ENCODE data around the gene PSMD10. TPM values are rescaled to one million over a fixed set of nuclear protein-coding genes. Genes with fewer than 3 reads are reported as not detected.

PSMD10 gene
- total and polyA plus RNA-seq, 5 donors = 20.1 to 27.7 (median 24.7) TPM

DNA sequence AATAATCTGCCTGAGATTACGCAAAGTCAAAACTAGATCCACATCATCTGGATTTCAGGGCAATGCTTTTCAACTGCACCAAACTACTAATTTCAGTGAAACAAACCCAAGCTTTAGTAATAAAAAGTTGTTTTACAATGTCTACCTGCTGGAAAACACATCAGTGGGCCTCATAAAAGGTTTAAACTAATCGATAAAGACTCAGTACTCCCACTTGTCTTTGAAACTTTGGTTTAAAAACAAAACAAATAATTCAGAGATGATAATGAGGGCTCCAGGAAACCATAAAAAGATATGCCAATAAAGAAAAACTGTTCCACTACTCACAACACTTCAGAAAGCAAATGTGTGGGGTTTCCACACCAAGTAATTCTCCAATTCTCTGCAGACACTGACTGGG is 10.2 kb downstream of the PSMD10 start:
- H3K27ac ChIP-seq (ENCODE audit: low read length) = no peak overlapping the region
- H3K4me3 ChIP-seq (ENCODE audit: low read length) = no peak overlapping the region
- H3K27me3 ChIP-seq (ENCODE audit: control insufficient read depth, insufficient read depth) = no peaks in the 10 kb centered on the region
- WGBS = 93% methylated on average over 2 of the region's 2 CpGs
- no peaks in the 10 kb centered on the region for H3K9me3 ChIP-seq (ENCODE audit: control insufficient read depth, low read length)
- ATAC-seq = no peak
- no peaks in the 10 kb centered on the region for H3K4me1 ChIP-seq (ENCODE audit: control insufficient read depth, insufficient read depth, low read length)
- DNase-seq = no peak
- intact Hi-C loops (cut with DNase I) = no loop called here

DNA sequence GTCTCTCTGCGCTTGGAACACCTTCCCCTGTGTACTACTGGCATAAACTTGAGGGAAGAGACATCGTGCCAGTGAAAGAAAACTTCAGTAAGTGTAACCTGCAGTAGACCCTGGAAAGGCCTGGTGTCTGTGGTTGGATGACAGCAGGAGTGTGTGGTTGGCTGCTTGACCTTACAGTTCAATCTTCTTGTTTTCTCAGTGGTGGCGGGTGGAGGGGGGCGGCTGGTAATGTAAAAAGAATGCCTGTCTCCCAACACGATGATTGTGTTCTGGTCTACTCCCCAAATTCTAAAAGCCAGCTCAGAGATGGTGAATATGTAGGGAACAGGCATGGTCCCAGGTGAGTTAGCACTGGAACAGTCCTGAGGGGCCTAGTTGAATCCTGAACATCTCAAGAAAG is 18.6 kb downstream of the PSMD10 start:
- Histone ChIP-seq H3K9me3 (ENCODE audit: control insufficient read depth, low read length) (no peaks in the 10 kb centered on the region), H3K4me3 (ENCODE audit: low read length) (no peak overlapping the region), H3K27me3 (ENCODE audit: control insufficient read depth, insufficient read depth) (no peaks in the 10 kb centered on the region), H3K4me1 (ENCODE audit: control insufficient read depth, insufficient read depth, low read length) (no peaks in the 10 kb centered on the region), H3K27ac (ENCODE audit: low read length) (no peak overlapping the region)
- WGBS = 79% methylated on average over 5 of the region's 5 CpGs
- intact Hi-C loops (cut with DNase I) = no loop called here
- ATAC-seq = no peak
- no peak for DNase-seq

DNA sequence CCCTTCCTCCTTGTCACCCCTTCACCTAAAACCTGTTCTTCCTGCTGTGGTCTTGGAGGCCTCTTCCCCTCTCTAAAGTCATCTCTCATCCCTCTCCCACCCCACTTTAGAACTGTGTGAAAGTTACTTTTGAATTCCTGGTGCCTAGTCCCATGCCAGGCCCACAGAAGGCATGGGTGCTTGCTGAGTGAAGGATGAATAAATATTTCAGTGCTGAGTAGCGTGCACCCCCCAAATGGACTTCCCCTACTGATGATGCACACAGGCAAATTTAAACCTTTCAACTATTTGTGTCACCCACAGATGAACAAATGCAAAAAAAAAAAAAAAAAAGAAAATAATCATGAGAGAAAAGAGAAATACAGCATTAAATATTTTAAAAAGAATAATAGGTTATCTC is 19.8 kb downstream of the PSMD10 start:
- no peak overlapping the region for H3K4me3 ChIP-seq (ENCODE audit: low read length)
- WGBS = 100% methylated on average over 1 of the region's 1 CpG
- H3K4me1 ChIP-seq (ENCODE audit: control insufficient read depth, insufficient read depth, low read length) = no peaks in the 10 kb centered on the region
- no peaks in the 10 kb centered on the region for H3K27me3 ChIP-seq (ENCODE audit: control insufficient read depth, insufficient read depth)
- no peaks in the 10 kb centered on the region for H3K9me3 ChIP-seq (ENCODE audit: control insufficient read depth, low read length)
- H3K27ac ChIP-seq (ENCODE audit: low read length) = no peak overlapping the region
- DNase-seq (no peak), ATAC-seq (no peak)
- intact Hi-C loops (cut with DNase I) = no loop called here

DNA sequence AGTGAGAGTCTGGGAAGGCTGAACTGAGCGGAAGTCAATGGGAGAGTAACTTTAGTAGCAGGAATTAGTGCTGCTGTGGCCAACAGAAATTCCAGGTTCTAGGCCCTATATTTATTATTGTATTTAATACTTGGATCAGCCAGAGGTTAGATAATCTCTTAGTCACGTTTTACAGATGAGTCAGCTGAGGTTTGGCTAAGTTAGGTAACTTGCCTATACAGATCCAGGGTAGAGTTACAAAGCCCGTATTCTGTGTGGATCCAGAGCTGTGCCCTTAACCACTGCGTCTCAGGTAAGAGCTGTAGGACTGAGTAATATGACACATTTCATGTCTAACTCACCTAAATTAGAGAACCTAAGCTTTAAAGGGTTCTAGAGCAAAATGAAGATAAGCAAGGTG is 20.5 kb downstream of the PSMD10 start:
- Histone ChIP-seq H3K4me3 (ENCODE audit: low read length) (no peak overlapping the region), H3K4me1 (ENCODE audit: control insufficient read depth, insufficient read depth, low read length) (no peaks in the 10 kb centered on the region), H3K27ac (ENCODE audit: low read length) (no peak overlapping the region), H3K9me3 (ENCODE audit: control insufficient read depth, low read length) (no peaks in the 10 kb centered on the region), H3K27me3 (ENCODE audit: control insufficient read depth, insufficient read depth) (no peaks in the 10 kb centered on the region)
- 57% methylated on average over 4 of the region's 4 CpGs for WGBS
- DNase-seq (no peak), ATAC-seq (no peak)
- intact Hi-C loops (cut with DNase I) = no loop called here

DNA sequence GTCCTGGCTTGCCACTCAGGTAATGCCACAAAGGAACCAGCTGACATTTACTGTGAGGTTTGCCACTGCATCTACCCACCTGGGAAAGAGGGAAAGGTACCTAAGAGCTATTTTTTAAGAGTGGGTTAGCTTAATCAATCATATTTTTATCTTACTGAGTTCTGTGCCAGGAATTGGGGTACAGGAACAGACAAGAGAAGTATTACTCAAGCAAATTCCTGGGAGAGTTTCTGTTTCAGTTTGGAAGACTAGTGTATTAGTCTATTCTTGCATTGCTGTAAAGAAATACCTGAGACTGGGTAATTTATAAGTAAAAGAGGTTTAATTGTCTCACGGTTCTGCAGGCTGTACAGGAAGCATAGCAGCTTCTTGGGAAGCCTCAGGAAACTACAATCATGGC is 23.2 kb downstream of the PSMD10 start:
- DNase-seq = no peak
- H3K27me3 ChIP-seq (ENCODE audit: control insufficient read depth, insufficient read depth) = no peaks in the 10 kb centered on the region
- intact Hi-C loops (cut with DNase I) = loop anchor here in 1 of 4 donors (10.0 kb wide), 1 partner anchor 53 kb away; no protein-coding TSS in a partner anchor

DNA sequence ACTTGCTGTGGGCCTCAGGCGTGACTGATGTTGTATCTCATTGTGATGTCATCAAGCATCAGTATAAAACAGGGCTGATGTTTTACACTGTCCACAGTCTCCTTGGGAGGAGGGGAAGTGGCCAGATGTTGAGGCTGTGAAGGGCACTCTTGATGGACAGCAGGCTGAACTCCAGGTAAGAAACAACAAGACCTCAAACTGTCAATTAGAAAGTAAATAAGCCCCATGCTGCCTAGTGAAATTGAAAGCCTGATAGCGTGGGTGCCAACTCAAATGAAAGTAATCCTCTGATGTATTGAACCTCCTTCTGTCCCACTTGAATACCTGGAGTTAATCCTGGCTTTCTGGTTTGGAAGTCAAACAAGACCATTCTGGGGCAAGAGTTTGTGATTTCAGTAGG is 26.7 kb downstream of the PSMD10 start:
- ATAC-seq (no peak), DNase-seq (no peak)
- Histone ChIP-seq H3K4me1 (ENCODE audit: control insufficient read depth, insufficient read depth, low read length) (no peaks in the 10 kb centered on the region), H3K27ac (ENCODE audit: low read length) (no peak overlapping the region), H3K9me3 (ENCODE audit: control insufficient read depth, low read length) (no peaks in the 10 kb centered on the region), H3K4me3 (ENCODE audit: low read length) (no peak overlapping the region), H3K27me3 (ENCODE audit: control insufficient read depth, insufficient read depth) (no peaks in the 10 kb centered on the region)
- intact Hi-C loops (cut with DNase I) = loop anchor here in 1 of 4 donors (10.0 kb wide), 1 partner anchor 50 kb away; no protein-coding TSS in a partner anchor
- 99% methylated on average over 2 of the region's 2 CpGs for WGBS

More for the DNA sequence above, 23.2 kb downstream of the PSMD10 start:
- WGBS = 74% methylated on average over 1 of the region's 1 CpG
- ATAC-seq = no peak
- no peaks in the 10 kb centered on the region for H3K4me1 ChIP-seq (ENCODE audit: control insufficient read depth, insufficient read depth, low read length)
- H3K27ac ChIP-seq (ENCODE audit: low read length) = no peak overlapping the region
- H3K4me3 ChIP-seq (ENCODE audit: low read length) = no peak overlapping the region
- H3K9me3 ChIP-seq (ENCODE audit: control insufficient read depth, low read length) = no peaks in the 10 kb centered on the region

DNA sequence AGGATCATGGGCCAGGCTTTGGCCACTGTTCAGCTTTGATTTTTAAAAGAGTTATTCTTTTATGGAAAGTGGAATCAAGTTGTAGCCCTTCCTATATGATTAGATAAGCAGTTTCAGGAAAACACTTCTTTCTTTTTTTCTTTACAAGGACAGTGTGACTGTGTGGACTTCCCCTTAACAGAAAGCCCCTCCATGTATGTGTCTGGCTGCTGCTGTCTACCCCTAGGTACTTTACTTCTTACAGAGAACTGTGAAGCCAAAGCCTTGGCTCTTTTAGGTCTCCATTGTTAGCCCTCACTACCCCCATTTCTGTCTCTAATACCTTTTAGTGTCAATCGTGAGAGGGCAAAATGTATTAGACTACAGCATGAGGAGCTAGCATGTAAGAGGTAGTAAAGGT is 27.3 kb downstream of the PSMD10 start:
- 71% methylated on average over 1 of the region's 1 CpG for WGBS
- ATAC-seq (no peak), DNase-seq (no peak)
- no peak overlapping the region for H3K27ac ChIP-seq (ENCODE audit: low read length)
- no peaks in the 10 kb centered on the region for H3K9me3 ChIP-seq (ENCODE audit: control insufficient read depth, low read length)
- H3K4me3 ChIP-seq (ENCODE audit: low read length) = no peak overlapping the region
- H3K27me3 ChIP-seq (ENCODE audit: control insufficient read depth, insufficient read depth) = no peaks in the 10 kb centered on the region
- H3K4me1 ChIP-seq (ENCODE audit: control insufficient read depth, insufficient read depth, low read length) = no peaks in the 10 kb centered on the region
- intact Hi-C loops (cut with DNase I) = loop anchor here in 1 of 4 donors (10.0 kb wide), 1 partner anchor 49 kb away; no protein-coding TSS in a partner anchor

DNA sequence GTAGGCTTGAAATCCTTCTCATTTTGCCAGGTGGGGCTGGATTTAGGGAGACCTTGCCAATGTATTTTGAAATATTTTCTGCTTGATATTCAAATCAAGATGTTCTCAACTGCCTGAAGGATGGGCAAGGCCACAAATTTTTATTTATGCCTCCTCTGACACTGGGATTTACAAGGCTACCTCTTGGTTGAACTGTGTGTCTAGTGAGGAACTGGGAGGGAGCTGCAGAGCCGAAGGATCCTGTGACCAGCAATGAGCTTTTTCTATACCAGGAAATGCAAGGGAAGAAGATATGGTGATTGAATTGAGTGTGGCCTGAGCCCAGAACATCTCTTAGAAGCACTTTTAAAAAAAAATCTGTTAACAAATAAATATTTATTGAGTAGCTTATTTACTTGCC is 31.5 kb downstream of the PSMD10 start:
- no peaks in the 10 kb centered on the region for H3K4me1 ChIP-seq (ENCODE audit: control insufficient read depth, insufficient read depth, low read length)
- H3K4me3 ChIP-seq (ENCODE audit: low read length) = no peak overlapping the region
- WGBS = 68% methylated on average over 1 of the region's 1 CpG
- DNase-seq (no peak), ATAC-seq (no peak)
- intact Hi-C loops (cut with DNase I) = loop anchor here in 1 of 4 donors (10.0 kb wide), 1 partner anchor 45 kb away; no protein-coding TSS in a partner anchor
- H3K27me3 ChIP-seq (ENCODE audit: control insufficient read depth, insufficient read depth) = no peaks in the 10 kb centered on the region
- no peak overlapping the region for H3K27ac ChIP-seq (ENCODE audit: low read length)
- no peaks in the 10 kb centered on the region for H3K9me3 ChIP-seq (ENCODE audit: control insufficient read depth, low read length)

DNA sequence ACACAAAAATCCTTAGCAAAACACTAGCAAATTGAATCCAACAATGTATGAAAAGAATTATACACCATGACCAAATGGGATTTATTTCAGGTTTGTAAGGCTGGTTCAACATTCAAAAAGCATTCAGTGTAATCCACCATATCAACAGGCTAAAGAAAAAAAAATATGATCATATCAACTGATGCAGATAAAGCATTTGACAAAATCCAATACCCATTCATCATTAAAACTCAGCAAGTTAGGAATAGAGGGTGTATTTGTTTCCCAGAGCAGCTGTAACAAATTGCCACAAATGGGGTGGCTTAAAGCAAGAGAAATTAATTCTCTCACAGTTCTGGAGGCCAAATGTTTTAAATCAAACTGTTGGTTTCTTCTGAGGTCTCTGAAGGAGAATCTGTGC is 35.8 kb downstream of the PSMD10 start:
- Histone ChIP-seq H3K27ac (ENCODE audit: low read length) (no peak overlapping the region), H3K4me1 (ENCODE audit: control insufficient read depth, insufficient read depth, low read length) (no peaks in the 10 kb centered on the region), H3K4me3 (ENCODE audit: low read length) (no peak overlapping the region), H3K9me3 (ENCODE audit: control insufficient read depth, low read length) (no peaks in the 10 kb centered on the region), H3K27me3 (ENCODE audit: control insufficient read depth, insufficient read depth) (no peaks in the 10 kb centered on the region)
- ATAC-seq = no peak
- DNase-seq = no peak
- intact Hi-C loops (cut with DNase I) = no loop called here

DNA sequence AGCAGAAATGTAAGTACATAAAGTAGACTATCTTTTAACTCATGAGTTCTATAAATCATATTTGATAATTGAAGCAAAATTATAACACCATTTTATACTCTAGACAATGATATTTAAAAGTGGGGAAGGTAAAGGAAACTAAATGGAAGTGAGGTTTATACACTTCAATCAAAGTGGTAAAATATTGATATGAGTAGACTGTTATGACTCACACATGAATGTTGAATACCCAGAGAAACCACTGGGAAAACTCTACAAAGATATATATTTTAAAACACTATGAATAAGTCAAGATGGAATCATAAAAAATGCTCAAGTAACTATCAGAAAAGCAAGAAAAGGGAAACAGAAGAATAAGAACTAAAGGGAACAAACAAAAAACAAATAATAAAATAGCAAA is 38.1 kb downstream of the PSMD10 start:
- H3K9me3 ChIP-seq (ENCODE audit: control insufficient read depth, low read length) = no peaks in the 10 kb centered on the region
- H3K4me3 ChIP-seq (ENCODE audit: low read length) = no peak overlapping the region
- DNase-seq (no peak), ATAC-seq (no peak)
- H3K27me3 ChIP-seq (ENCODE audit: control insufficient read depth, insufficient read depth) = no peaks in the 10 kb centered on the region
- H3K27ac ChIP-seq (ENCODE audit: low read length) = no peak overlapping the region
- intact Hi-C loops (cut with DNase I) = no loop called here
- H3K4me1 ChIP-seq (ENCODE audit: control insufficient read depth, insufficient read depth, low read length) = no peaks in the 10 kb centered on the region

DNA sequence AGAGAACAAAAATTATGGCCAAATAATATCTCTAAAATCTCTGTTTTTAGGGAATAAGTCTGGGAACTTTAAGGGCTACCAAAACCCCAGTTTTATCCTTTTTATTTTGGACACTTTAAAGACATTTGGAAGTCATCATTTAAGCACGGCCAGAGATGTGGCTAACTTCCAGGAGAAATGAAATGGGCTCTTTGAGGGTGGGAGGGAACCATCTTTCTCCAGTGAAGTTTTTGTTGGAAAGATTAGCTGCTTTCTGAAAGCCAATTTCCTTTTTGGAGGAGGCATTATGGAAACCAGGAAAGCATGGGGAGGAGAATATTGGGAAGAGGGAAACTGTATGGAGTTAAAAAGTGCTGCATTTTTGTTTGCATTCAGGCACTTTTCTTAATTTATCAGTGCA is 41.7 kb downstream of the PSMD10 start:
- no peak for DNase-seq
- Histone ChIP-seq H3K4me3 (ENCODE audit: low read length) (no peak overlapping the region), H3K4me1 (ENCODE audit: control insufficient read depth, insufficient read depth, low read length) (no peaks in the 10 kb centered on the region), H3K27me3 (ENCODE audit: control insufficient read depth, insufficient read depth) (no peaks in the 10 kb centered on the region), H3K27ac (ENCODE audit: low read length) (no peak overlapping the region), H3K9me3 (ENCODE audit: control insufficient read depth, low read length) (no peaks in the 10 kb centered on the region)
- ATAC-seq = no peak
- 31% methylated on average over 1 of the region's 1 CpG for WGBS
- intact Hi-C loops (cut with DNase I) = no loop called here

DNA sequence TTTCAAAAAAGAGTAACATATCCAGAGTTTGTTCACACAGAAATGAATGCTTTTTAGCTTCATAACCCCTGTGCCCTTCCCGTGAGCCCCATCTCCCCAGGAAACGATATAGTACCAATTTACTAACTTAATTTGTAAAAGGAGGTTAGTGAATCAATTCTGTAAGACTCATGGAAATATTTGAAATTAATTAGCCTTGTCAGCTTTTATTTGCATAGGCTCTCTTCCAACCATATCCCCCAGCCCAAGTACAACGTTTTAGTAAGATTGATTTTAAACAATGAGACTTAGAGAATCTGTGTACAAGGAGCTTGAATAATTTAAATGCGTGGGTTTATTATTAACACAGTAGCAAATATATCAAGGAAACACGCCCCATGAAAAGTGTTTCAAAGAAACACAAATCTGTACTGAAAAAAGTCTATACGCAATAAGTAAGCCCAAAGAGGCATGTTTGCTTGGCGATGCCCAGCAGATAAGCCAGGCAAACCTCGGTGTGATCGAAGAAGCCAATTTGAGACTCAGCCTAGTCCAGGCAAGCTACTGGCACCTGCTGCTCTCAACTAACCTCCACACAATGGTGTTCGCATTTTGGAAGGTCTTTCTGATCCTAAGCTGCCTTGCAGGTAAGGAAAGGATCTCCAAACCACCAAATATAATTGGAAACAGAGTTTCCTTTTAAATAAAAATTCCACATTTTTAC is 46.6 kb downstream of the PSMD10 start, which contains the start of gene VSIG1:
VSIG1 (plus strand) TSS at position 512 of the 703 bp plus-strand sequence; CDS start at position 578, 66 bp downstream.
- no peaks in the 10 kb centered on the region for H3K27me3 ChIP-seq (ENCODE audit: control insufficient read depth, insufficient read depth)
- ATAC-seq (no peak), DNase-seq (no peak)
- no peaks in the 10 kb centered on the region for H3K9me3 ChIP-seq (ENCODE audit: control insufficient read depth, low read length)
- no peaks in the 10 kb centered on the region for H3K4me1 ChIP-seq (ENCODE audit: control insufficient read depth, insufficient read depth, low read length)
- intact Hi-C loops (cut with DNase I) = no loop called here
- 83% methylated on average over 10 of the region's 10 CpGs for WGBS
- no peak within 1 kb of the TSS for H3K27ac ChIP-seq (ENCODE audit: low read length)
- H3K4me3 ChIP-seq (ENCODE audit: low read length) = no peak within 1 kb of the TSS
